Stimulated activated memory B cell treated with anti-CD40 and anti-IgM and Interleukin-4, amounts not matched to agents 10 μg/mL and 1 μg/mL and 100 μg/mL, for 72 hours (primary cell): ENCODE measurements around the gene LYSMD2.

Source experiments
- ATAC-seq: fragments of 150-1000 bp; cut with Tn5 transposase; 2 replicates; pipeline ENCODE4 v1.10.0; 2021
- H3K27ac Mint-ChIP-seq: one replicate; pipeline ENCODE4 v1.8.0; 2022; ENCODE audit warnings: mild to moderate bottlenecking, mixed read lengths
- H3K27me3 Mint-ChIP-seq: one replicate; pipeline ENCODE4 v1.8.0; 2022; ENCODE audit warnings: mixed read lengths
- H3K36me3 Mint-ChIP-seq: one replicate; pipeline ENCODE4 v1.8.0; 2022; ENCODE audit warnings: mixed read lengths
- H3K4me1 Mint-ChIP-seq: one replicate; pipeline ENCODE4 v1.8.0; 2022; ENCODE audit warnings: mixed read lengths
- H3K4me3 Mint-ChIP-seq: one replicate; pipeline ENCODE4 v1.8.0; 2022; ENCODE audit warnings: mild to moderate bottlenecking, moderate library complexity, mixed read lengths
- H3K9me3 Mint-ChIP-seq: one replicate; pipeline ENCODE4 v1.8.0; 2022; ENCODE audit warnings: mixed read lengths

The LYSMD2 gene

DNA sequence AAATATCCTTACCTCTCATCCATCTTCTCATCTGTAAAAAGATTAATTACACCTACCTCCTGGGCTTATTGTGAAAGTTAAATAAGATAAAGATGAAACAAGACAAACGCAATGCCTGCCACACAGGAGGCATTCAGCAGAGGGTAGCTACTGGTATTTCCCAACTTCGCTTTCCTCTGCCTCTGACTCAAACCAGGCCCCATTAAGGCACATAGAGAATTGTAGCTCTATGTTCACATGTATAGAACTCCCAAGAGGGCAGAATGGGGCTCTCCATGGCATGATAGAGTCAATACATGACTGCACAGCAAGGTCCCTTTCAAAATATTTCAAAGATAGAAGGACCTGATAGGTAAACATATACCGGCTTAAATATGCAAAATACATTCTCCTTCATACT lies 1.4 kb downstream of the LYSMD2 start:
- peaks cover 73% of the 10 kb centered on the region for H3K4me1 Mint-ChIP-seq
- no peaks in the 10 kb centered on the region for H3K9me3 Mint-ChIP-seq
- ATAC-seq, result peak; percentile 73
- peaks cover 11% of the 10 kb centered on the region for H3K36me3 Mint-ChIP-seq
- no peaks in the 10 kb centered on the region for H3K27me3 Mint-ChIP-seq
- peak overlapping the region; percentile 80 for H3K27ac Mint-ChIP-seq
- peak overlapping the region; percentile 78 for H3K4me3 Mint-ChIP-seq

- peaks cover 16% of the 10 kb centered on the region for H3K36me3 Mint-ChIP-seq
- no peak for ATAC-seq
- H3K9me3 Mint-ChIP-seq, result no peaks in the 10 kb centered on the region
- peak overlapping the region; percentile 80 for H3K27ac Mint-ChIP-seq
- H3K4me1 Mint-ChIP-seq, result peaks cover 79% of the 10 kb centered on the region
- H3K4me3 Mint-ChIP-seq, result peak overlapping the region; percentile 78
- no peaks in the 10 kb centered on the region for H3K27me3 Mint-ChIP-seq
Observed at GRCh38 chr15:51735228-51736010, 2.0 kb downstream of the LYSMD2 start.

GRCh38 chr15:51732646-51733045 lies 4.8 kb downstream of the LYSMD2 start:
- Mint-ChIP-seq H3K36me3 (peaks cover 17% of the 10 kb centered on the region), H3K4me1 (peaks cover 75% of the 10 kb centered on the region), H3K27me3 (no peaks in the 10 kb centered on the region), H3K9me3 (no peaks in the 10 kb centered on the region), H3K4me3 (peak overlapping the region; percentile 24), H3K27ac (peak overlapping the region; percentile 80)
- no peak for ATAC-seq

GRCh38 chr15:51731549-51732267 lies 5.7 kb downstream of the LYSMD2 start:
- H3K9me3 Mint-ChIP-seq, result no peaks in the 10 kb centered on the region
- no peaks in the 10 kb centered on the region for H3K27me3 Mint-ChIP-seq
- ATAC-seq, result peak; percentile 87
- H3K4me3 Mint-ChIP-seq, result peak overlapping the region; percentile 72
- H3K36me3 Mint-ChIP-seq, result peaks cover 17% of the 10 kb centered on the region
- peak overlapping the region; percentile 80 for H3K27ac Mint-ChIP-seq
- peaks cover 83% of the 10 kb centered on the region for H3K4me1 Mint-ChIP-seq

DNA sequence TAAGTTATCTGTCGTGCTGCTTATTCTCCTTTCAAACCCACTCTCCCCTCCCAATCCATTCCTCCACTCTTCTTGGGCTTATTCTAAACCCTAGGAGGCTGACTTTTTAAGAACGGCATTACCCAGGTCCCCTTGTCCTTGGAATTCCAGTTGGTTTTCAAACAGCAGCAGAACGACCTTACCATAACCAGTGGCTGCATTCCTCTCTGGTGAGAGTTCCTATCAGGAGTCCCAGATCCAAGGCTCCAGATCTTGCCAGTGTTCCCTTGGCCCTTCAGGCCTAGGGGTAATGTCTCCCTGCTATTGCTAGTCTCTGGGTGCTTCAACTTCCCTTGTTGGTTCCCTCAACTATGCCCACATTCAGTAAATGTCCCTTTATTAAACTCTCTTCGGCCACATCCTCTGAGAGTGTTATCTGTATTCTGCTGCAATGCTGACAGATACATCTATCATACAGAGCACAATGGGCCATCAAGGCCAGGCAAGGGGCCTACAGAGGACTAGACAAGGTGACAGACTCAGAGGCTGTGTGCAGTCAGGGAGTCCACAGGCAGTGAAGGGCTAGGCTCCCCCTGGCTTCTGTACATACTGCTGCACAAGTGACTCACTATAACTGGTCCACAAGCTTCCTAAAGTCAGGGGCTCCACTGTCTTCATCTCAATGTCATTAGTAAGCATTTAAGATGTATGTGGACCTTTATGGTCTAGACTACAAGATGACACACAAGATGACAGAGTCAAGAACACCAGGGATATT lies 10.1 kb downstream of the LYSMD2 start:
- no peak for ATAC-seq
- Mint-ChIP-seq H3K27ac (peak overlapping the region; percentile 57), H3K9me3 (no peaks in the 10 kb centered on the region)

GRCh38 chr15:51726302-51727073 lies 11.0 kb downstream of the LYSMD2 start:
- no peaks in the 10 kb centered on the region for H3K27me3 Mint-ChIP-seq
- H3K4me1 Mint-ChIP-seq, result peaks cover 64% of the 10 kb centered on the region
- H3K36me3 Mint-ChIP-seq, result peaks cover 25% of the 10 kb centered on the region
- no peak overlapping the region for H3K4me3 Mint-ChIP-seq
- no peaks in the 10 kb centered on the region for H3K9me3 Mint-ChIP-seq
- H3K27ac Mint-ChIP-seq, result peak overlapping the region; percentile 57
- ATAC-seq, result peak; percentile 95

More for the DNA sequence above, 10.1 kb downstream of the LYSMD2 start:
- no peak overlapping the region for H3K4me3 Mint-ChIP-seq
- H3K27me3 Mint-ChIP-seq, result no peaks in the 10 kb centered on the region
- peaks cover 69% of the 10 kb centered on the region for H3K4me1 Mint-ChIP-seq
- peaks cover 17% of the 10 kb centered on the region for H3K36me3 Mint-ChIP-seq

DNA sequence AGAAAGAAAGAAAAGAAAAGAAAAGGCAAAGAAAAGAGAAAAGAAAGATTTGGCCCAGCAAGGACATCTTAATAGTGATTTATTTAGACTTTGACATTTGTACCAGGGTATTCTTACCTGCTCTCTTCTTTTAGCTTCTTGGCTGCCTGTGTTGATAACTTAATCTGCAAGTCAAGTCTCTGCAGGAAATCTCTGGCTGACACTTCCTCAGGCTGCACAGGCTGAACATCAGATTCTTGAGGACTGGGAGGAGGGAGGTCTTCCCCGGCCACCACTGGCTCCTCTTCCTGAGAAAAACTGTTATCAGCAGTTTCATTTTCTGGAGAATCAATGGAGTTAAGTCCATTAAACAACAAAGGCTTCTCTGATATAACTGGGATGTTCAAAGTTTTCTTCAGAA lies 12.8 kb downstream of the LYSMD2 start:
- ATAC-seq, result no peak
- Mint-ChIP-seq H3K27me3 (no peaks in the 10 kb centered on the region), H3K9me3 (no peaks in the 10 kb centered on the region), H3K4me3 (no peak overlapping the region), H3K4me1 (peaks cover 52% of the 10 kb centered on the region), H3K27ac (peak overlapping the region; percentile 55), H3K36me3 (peaks cover 31% of the 10 kb centered on the region)

DNA sequence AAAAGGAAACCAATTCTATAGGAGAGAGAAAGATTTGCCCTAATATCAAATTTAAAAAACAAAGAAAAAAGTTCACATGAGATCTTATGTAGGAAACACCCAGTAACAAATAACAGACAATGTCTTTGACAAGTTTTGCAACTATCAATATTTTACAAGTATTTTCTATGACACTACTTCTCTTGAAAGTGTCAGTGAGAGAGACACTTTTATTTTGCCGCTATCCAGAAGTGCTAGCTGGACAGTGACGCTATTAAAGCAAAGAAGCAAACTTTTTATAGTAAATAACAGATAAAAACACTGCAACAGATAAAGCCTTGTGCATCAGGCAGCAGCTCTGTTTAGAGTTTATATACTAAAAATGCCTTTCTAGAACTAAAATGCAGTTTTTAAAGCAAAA lies 13.3 kb downstream of the LYSMD2 start:
- Mint-ChIP-seq H3K4me1 (peaks cover 51% of the 10 kb centered on the region), H3K9me3 (no peaks in the 10 kb centered on the region), H3K27me3 (no peaks in the 10 kb centered on the region), H3K36me3 (peaks cover 31% of the 10 kb centered on the region), H3K4me3 (no peak overlapping the region), H3K27ac (peak overlapping the region; percentile 55)
- ATAC-seq, result no peak

- no peak for ATAC-seq
- Mint-ChIP-seq H3K36me3 (peaks cover 31% of the 10 kb centered on the region), H3K27me3 (no peaks in the 10 kb centered on the region), H3K4me1 (peaks cover 28% of the 10 kb centered on the region), H3K9me3 (no peaks in the 10 kb centered on the region), H3K27ac (peak overlapping the region; percentile 35), H3K4me3 (no peak overlapping the region)
Observed at GRCh38 chr15:51721199-51721960, 16.1 kb downstream of the LYSMD2 start.

- ATAC-seq, result no peak
- no peaks in the 10 kb centered on the region for H3K27me3 Mint-ChIP-seq
- H3K27ac Mint-ChIP-seq, result no peak overlapping the region
- no peaks in the 10 kb centered on the region for H3K9me3 Mint-ChIP-seq
- H3K36me3 Mint-ChIP-seq, result peaks cover 31% of the 10 kb centered on the region
- H3K4me3 Mint-ChIP-seq, result no peak overlapping the region
- peaks cover 20% of the 10 kb centered on the region for H3K4me1 Mint-ChIP-seq
Observed at GRCh38 chr15:51720201-51720995, 17.1 kb downstream of the LYSMD2 start.

- Mint-ChIP-seq H3K9me3 (no peaks in the 10 kb centered on the region), H3K4me3 (no peak overlapping the region), H3K27me3 (no peaks in the 10 kb centered on the region), H3K36me3 (peaks cover 22% of the 10 kb centered on the region), H3K4me1 (peaks cover 7% of the 10 kb centered on the region), H3K27ac (no peak overlapping the region)
- no peak for ATAC-seq
Observed at GRCh38 chr15:51718746-51719145, 18.7 kb downstream of the LYSMD2 start.

DNA sequence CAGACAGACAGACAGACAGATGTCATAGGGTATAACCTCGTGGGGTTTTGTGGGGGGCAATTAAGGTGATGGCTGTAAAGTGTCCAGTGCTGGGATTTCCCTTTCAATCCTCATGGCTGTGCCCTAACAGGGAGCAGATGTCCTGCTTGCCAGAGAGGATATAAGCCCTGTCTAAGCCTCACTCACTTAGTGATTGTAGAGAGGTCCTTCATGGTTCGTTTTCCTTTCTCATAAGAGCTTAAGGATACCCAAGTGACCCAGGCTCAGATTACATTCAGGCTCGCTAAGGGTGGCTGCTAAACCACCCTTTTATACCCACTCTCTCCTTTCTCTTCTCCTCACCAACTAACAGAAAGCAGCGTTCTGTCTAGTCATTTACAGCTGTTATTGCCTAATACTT lies 19.2 kb downstream of the LYSMD2 start:
- H3K9me3 Mint-ChIP-seq, result no peaks in the 10 kb centered on the region
- H3K4me1 Mint-ChIP-seq, result peaks cover 7% of the 10 kb centered on the region
- no peak overlapping the region for H3K4me3 Mint-ChIP-seq
- peaks cover 22% of the 10 kb centered on the region for H3K36me3 Mint-ChIP-seq
- H3K27ac Mint-ChIP-seq, result no peak overlapping the region
- no peaks in the 10 kb centered on the region for H3K27me3 Mint-ChIP-seq
- no peak for ATAC-seq

DNA sequence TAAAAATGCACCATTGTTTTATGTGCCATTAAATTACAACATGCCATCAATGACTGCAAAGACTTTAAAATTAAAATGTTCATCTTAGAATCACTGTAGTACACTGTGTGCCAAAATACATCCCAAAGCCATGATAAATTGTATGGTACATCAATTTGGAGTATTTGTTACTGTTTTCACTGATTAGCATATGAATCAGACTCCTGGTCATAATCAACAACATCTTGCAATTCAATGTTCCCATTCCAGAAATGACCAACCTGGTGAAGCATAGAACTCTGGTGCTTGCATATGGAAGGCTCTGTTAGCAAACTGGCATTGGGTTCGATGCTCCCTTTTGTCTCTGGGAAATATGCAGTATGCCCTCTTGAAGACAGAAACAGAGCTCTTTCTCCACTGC lies 22.5 kb downstream of the LYSMD2 start:
- no peaks in the 10 kb centered on the region for H3K36me3 Mint-ChIP-seq
- H3K9me3 Mint-ChIP-seq, result no peaks in the 10 kb centered on the region
- no peak overlapping the region for H3K4me3 Mint-ChIP-seq
- no peak for ATAC-seq
- H3K27me3 Mint-ChIP-seq, result no peaks in the 10 kb centered on the region
- H3K4me1 Mint-ChIP-seq, result no peaks in the 10 kb centered on the region
- H3K27ac Mint-ChIP-seq, result no peak overlapping the region
